Measurements from ENCODE around the gene KLHL18. TPM values are rescaled to one million over a fixed set of nuclear protein-coding genes. Genes with fewer than 3 reads are reported as not detected.

Gene KLHL18
- total RNA-seq, 2 experiments from 2014 or later = 28.8 to 32.6 TPM

- H3K4me1 Mint-ChIP-seq (ENCODE audit: low read depth) = peaks cover 14% of the 10 kb centered on the region
- H3K9me3 Mint-ChIP-seq = no peaks in the 10 kb centered on the region
- CTCF ChIA-PET = no interaction called here
- no peak for TF ChIP-seq CTCF (IDR thresholded peaks at IDR 0.05)
- H3K4me3 Mint-ChIP-seq = no peak overlapping the region
- POLR2A ChIA-PET = no interaction called here
- ATAC-seq (no peak), DNase-seq (no peak)
- intact Hi-C loops (cut with micrococcal nuclease) = no loop called here
- H3K36me3 Mint-ChIP-seq (ENCODE audit: low read depth) = peaks cover 8% of the 10 kb centered on the region
- H3K27me3 Mint-ChIP-seq = no peaks in the 10 kb centered on the region
- H3K27ac Mint-ChIP-seq = no peak overlapping the region
Observed at GRCh38 chr3:47376393-47376792, 93.6 kb downstream of the KLHL18 start.

GRCh38 chr3:47377186-47377585 is 94.4 kb downstream of the KLHL18 start:
- Mint-ChIP-seq H3K36me3 (ENCODE audit: low read depth) (peaks cover 12% of the 10 kb centered on the region), H3K4me3 (no peak overlapping the region), H3K4me1 (ENCODE audit: low read depth) (peaks cover 20% of the 10 kb centered on the region), H3K27me3 (no peaks in the 10 kb centered on the region), H3K27ac (no peak overlapping the region), H3K9me3 (no peaks in the 10 kb centered on the region)
- ChIA-PET CTCF (no interaction called here), POLR2A (no interaction called here)
- no peak for TF ChIP-seq CTCF (IDR thresholded peaks at IDR 0.05)
- DNase-seq (no peak), ATAC-seq (no peak)
- intact Hi-C loops (cut with micrococcal nuclease) = no loop called here

- no peak for TF ChIP-seq CTCF (IDR thresholded peaks at IDR 0.05)
- ChIA-PET POLR2A (interaction anchor here (1.4 kb wide), 1 partner anchor 16 kb away, joined by 4 read pairs; no protein-coding TSS in a partner anchor), CTCF (no interaction called here)
- H3K4me3 Mint-ChIP-seq = peak overlapping the region; percentile 97
- no peaks in the 10 kb centered on the region for H3K27me3 Mint-ChIP-seq
- no peak for DNase-seq
- no peak for ATAC-seq
- no peaks in the 10 kb centered on the region for H3K9me3 Mint-ChIP-seq
- H3K36me3 Mint-ChIP-seq (ENCODE audit: low read depth) = peaks cover 19% of the 10 kb centered on the region
- intact Hi-C loops (cut with micrococcal nuclease) = no loop called here
- H3K27ac Mint-ChIP-seq = no peak overlapping the region
- H3K4me1 Mint-ChIP-seq (ENCODE audit: low read depth) = peaks cover 29% of the 10 kb centered on the region
Observed at GRCh38 chr3:47378869-47379268, 96.1 kb downstream of the KLHL18 start.

- peak overlapping the region; percentile 97 for H3K4me3 Mint-ChIP-seq
- no peak for DNase-seq
- no peak for TF ChIP-seq CTCF (IDR thresholded peaks at IDR 0.05)
- H3K36me3 Mint-ChIP-seq (ENCODE audit: low read depth) = peaks cover 20% of the 10 kb centered on the region
- H3K9me3 Mint-ChIP-seq = no peaks in the 10 kb centered on the region
- H3K4me1 Mint-ChIP-seq (ENCODE audit: low read depth) = peaks cover 30% of the 10 kb centered on the region
- ChIA-PET POLR2A (interaction anchor here (1.0 to 1.8 kb wide), 3 partner anchors 10 to 17 kb away, joined by 4 to 5 read pairs (median 4); no protein-coding TSS in a partner anchor), CTCF (no interaction called here)
- intact Hi-C loops (cut with micrococcal nuclease) = no loop called here
- H3K27me3 Mint-ChIP-seq = no peaks in the 10 kb centered on the region
- ATAC-seq = no peak
- peak overlapping the region; percentile 100 for H3K27ac Mint-ChIP-seq
Observed at GRCh38 chr3:47379411-47379899, 96.7 kb downstream of the KLHL18 start.

GRCh38 chr3:47380026-47380600 is 97.4 kb downstream of the KLHL18 start:
- peak; percentile 22 for TF ChIP-seq CTCF (IDR thresholded peaks at IDR 0.05)
- Mint-ChIP-seq H3K27ac (peak overlapping the region; percentile 100), H3K27me3 (no peaks in the 10 kb centered on the region), H3K4me3 (peak overlapping the region; percentile 97), H3K36me3 (ENCODE audit: low read depth) (peaks cover 20% of the 10 kb centered on the region), H3K9me3 (no peaks in the 10 kb centered on the region), H3K4me1 (ENCODE audit: low read depth) (peaks cover 33% of the 10 kb centered on the region)
- no peak for ATAC-seq
- CTCF ChIA-PET = interaction anchor here (0.8 to 1.4 kb wide), 2 partner anchors 41 to 44 kb away, joined by 3 to 5 read pairs; no protein-coding TSS in a partner anchor
- intact Hi-C loops (cut with micrococcal nuclease) = no loop called here
- DNase-seq = no peak
- POLR2A ChIA-PET = interaction anchor here (1.0 to 1.8 kb wide), 5 partner anchors 10 to 216 kb away, joined by 4 to 7 read pairs (median 4); partner anchors contain the start of genes SCAP and SETD2
